Body of pancreas (tissue), 4 donors: Measurements from ENCODE around the gene MYO9B. TPM values are rescaled to one million over a fixed set of nuclear protein-coding genes. Genes with fewer than 3 reads are reported as not detected.

Experiments
- ATAC-seq: fragments of 150-250 bp; one replicate; pipeline ENCODE4 v1.9.1; 2016
- DNase-seq, 4 donors: peaks; one replicate each; pipeline ENCODE4 v3.0.0-alpha.2; 2019
- H3K27ac ChIP-seq, 4 donors: fragments of 200-600 bp; sonication (generic); 1 replicate in 3 of 4; 2 replicates in 1 of 4; pipeline versions ENCODE4 v1.5.1 to v1.6.1; 2016 to 2019; ENCODE audit warnings: mild to moderate bottlenecking in 1 of 4, mixed read lengths in 1 of 4, moderate library complexity in 1 of 4
- H3K27me3 ChIP-seq, 2 donors: fragments of 200-600 bp; sonication (generic); one replicate each; pipeline ENCODE4 v1.6.0; 2016; ENCODE audit warnings: mild to moderate bottlenecking in 1 of 2
- H3K36me3 ChIP-seq, 2 donors: fragments of 200-600 bp; sonication (generic); replicated peaks in 1 of 2; 2 replicates each; pipeline ENCODE4 v1.5.1; 2016; ENCODE audit warnings: low read depth in 2 of 2; ENCODE audit not compliant: insufficient read depth in 1 of 2
- H3K4me1 ChIP-seq: fragments of 200-600 bp; sonication (generic); one replicate; pipeline ENCODE4 v1.6.0; 2016
- H3K4me3 ChIP-seq, 2 donors: fragments of 200-600 bp; sonication (generic); 1 replicate in 1 of 2; 2 replicates in 1 of 2; pipeline ENCODE4 v1.5.1; 2016 to 2019
- H3K9me3 ChIP-seq, 3 donors: fragments of 200-600 bp; sonication (generic); 1 replicate in 2 of 3; 2 replicates in 1 of 3; pipeline ENCODE4 v1.5.1; 2016
- CTCF ChIP-seq, 7 experiments: fragments of 450-650 bp in 4 of 7; fragments of 200-600 bp in 3 of 7; sonication (generic) in 3 of 7; IDR thresholded peaks; one replicate each; pipeline ENCODE4 v1.5.1; 2016 to 2019; ENCODE audit warnings: antibody characterized with exemption in 7 of 7
- POLR2A ChIP-seq, 3 donors: fragments of 450-650 bp; IDR thresholded peaks; one replicate each; pipeline ENCODE4 v1.6.1; 2016; ENCODE audit warnings: antibody characterized with exemption in 3 of 3, mild to moderate bottlenecking in 2 of 3
- WGBS, 2 donors: methylation state at CpG; one replicate each; pipeline ENCODE4 v1.1.5; 2017; 5-methylcytosine and 5-hydroxymethylcytosine counted together
- intact Hi-C: fragments of 100-400 bp; cut with DNase I; formaldehyde crosslinking; loops from one replicate; pipeline ENCODE4 v1.15.1; 2023
- total RNA-seq, 2 donors: library from RNA; depleted of rRNA; stranded (reverse); fragments of >200 nt; gene quantifications; one replicate each; pipeline ENCODE4 v1.1.0, GENCODE V29; 2016

Gene MYO9B
- total RNA-seq, 2 donors from 2014 or later = 26.2 to 56.0 TPM

GRCh38 chr19:17242431-17243208 lies 167.0 kb downstream of the MYO9B start:
- peaks cover 66% of the 10 kb centered on the region for H3K4me1 ChIP-seq

GRCh38 chr19:17243211-17243829 lies 167.7 kb downstream of the MYO9B start:
- H3K9me3 ChIP-seq = no peaks in the 10 kb centered on the region
- peak overlapping the region; percentile 80 to 97 (median 86) for H3K27ac ChIP-seq
- intact Hi-C loops = no loop called here
- H3K4me3 ChIP-seq = peak overlapping the region; percentile 44 to 94
- TF ChIP-seq POLR2A (IDR thresholded peaks at IDR 0.05) (no peak), CTCF (IDR thresholded peaks at IDR 0.05) (no peak)
- DNase-seq (peak; percentile 38 to 58 (median 47)), ATAC-seq (no peak)
- H3K27me3 ChIP-seq = no peaks in the 10 kb centered on the region
- 15 to 18% methylated on average over 3 to 8 of the region's 8 CpGs for WGBS, 2 donors
- no peaks in the 10 kb centered on the region for H3K36me3 ChIP-seq
- peaks cover 69% of the 10 kb centered on the region for H3K4me1 ChIP-seq

More at GRCh38 chr19:17242431-17243208, 167.0 kb downstream of the MYO9B start:
- DNase-seq (no peak), ATAC-seq (no peak)
- H3K27me3 ChIP-seq = no peaks in the 10 kb centered on the region
- WGBS, 2 donors = 61 to 70% methylated on average over 2 to 8 of the region's 8 CpGs
- H3K36me3 ChIP-seq = no peaks in the 10 kb centered on the region
- TF ChIP-seq CTCF (IDR thresholded peaks at IDR 0.05) (no peak), POLR2A (IDR thresholded peaks at IDR 0.05) (no peak)
- H3K9me3 ChIP-seq = no peaks in the 10 kb centered on the region
- intact Hi-C loops = no loop called here
- peak overlapping the region; percentile 80 to 97 (median 86) for H3K27ac ChIP-seq
- H3K4me3 ChIP-seq = no peak overlapping the region

GRCh38 chr19:17243830-17244617 lies 168.4 kb downstream of the MYO9B start:
- no peaks in the 10 kb centered on the region for H3K36me3 ChIP-seq
- no peaks in the 10 kb centered on the region for H3K9me3 ChIP-seq
- peaks cover 76% of the 10 kb centered on the region for H3K4me1 ChIP-seq
- 0 to 6% methylated on average over 7 to 52 of the region's 52 CpGs for WGBS, 2 donors
- DNase-seq (peak; percentile 63 to 71 (median 67)), ATAC-seq (peak; percentile 9)
- no peaks in the 10 kb centered on the region for H3K27me3 ChIP-seq
- TF ChIP-seq CTCF (IDR thresholded peaks at IDR 0.05) (no peak), POLR2A (IDR thresholded peaks at IDR 0.05) (no peak)
- peak overlapping the region; percentile 44 to 94 for H3K4me3 ChIP-seq
- intact Hi-C loops = no loop called here
- H3K27ac ChIP-seq = peak overlapping the region; percentile 80 to 97 (median 86)

- TF ChIP-seq POLR2A (IDR thresholded peaks at IDR 0.05) (no peak), CTCF (IDR thresholded peaks at IDR 0.05) (no peak)
- ATAC-seq (peak; percentile 29), DNase-seq (peak; percentile 50 to 68 (median 68))
- H3K36me3 ChIP-seq = no peaks in the 10 kb centered on the region
- H3K27me3 ChIP-seq = no peaks in the 10 kb centered on the region
- WGBS, 2 donors = 2 to 4% methylated on average over 16 to 50 of the region's 100 CpGs
- intact Hi-C loops = no loop called here
- H3K4me3 ChIP-seq = peak overlapping the region; percentile 44 to 94
- H3K9me3 ChIP-seq = no peaks in the 10 kb centered on the region
- peak overlapping the region; percentile 80 to 97 (median 86) for H3K27ac ChIP-seq
- peaks cover 77% of the 10 kb centered on the region for H3K4me1 ChIP-seq
Observed at GRCh38 chr19:17244618-17245534, 169.3 kb downstream of the MYO9B start.
